Endodermal cell (in vitro differentiated cells): Measurements from ENCODE around the gene EEFSEC. TPM values are rescaled to one million over a fixed set of nuclear protein-coding genes. Genes with fewer than 3 reads are reported as not detected.

Source experiments
- DNase-seq: peaks from one replicate; pipeline ENCODE4 v3.0.0-alpha.2; 2017
- H3K27ac ChIP-seq: 2 replicates; pipeline ENCODE4 v1.5.1; 2013; ENCODE audit warnings: mild to moderate bottlenecking, low read depth, low read length, moderate library complexity
- H3K27me3 ChIP-seq: 2 replicates; pipeline ENCODE4 v1.6.1; 2013; ENCODE audit warnings: mild to moderate bottlenecking, low read length, moderate library complexity; ENCODE audit not compliant: insufficient read depth, control insufficient read depth, poor library complexity, severe bottlenecking
- H3K36me3 ChIP-seq: 2 replicates; pipeline ENCODE4 v1.7.0; 2013; ENCODE audit warnings: mild to moderate bottlenecking, low read length, moderate library complexity; ENCODE audit not compliant: control insufficient read depth, insufficient read depth
- H3K4me1 ChIP-seq: one replicate; pipeline ENCODE4 v1.7.0; 2013; ENCODE audit warnings: low read length; ENCODE audit not compliant: control insufficient read depth, insufficient read depth
- H3K4me3 ChIP-seq: 2 replicates; pipeline ENCODE4 v1.5.1; 2013; ENCODE audit warnings: mild to moderate bottlenecking, low read length, moderate library complexity
- H3K9ac ChIP-seq: 2 replicates; pipeline ENCODE4 v1.6.1; 2013; ENCODE audit warnings: mild to moderate bottlenecking, low read length, moderate library complexity; ENCODE audit not compliant: poor library complexity, severe bottlenecking; ENCODE audit errors: extremely low read depth
- H3K9me3 ChIP-seq: 2 replicates; pipeline ENCODE4 v1.6.1; 2013; ENCODE audit warnings: mild to moderate bottlenecking, low read length, moderate library complexity; ENCODE audit not compliant: control insufficient read depth
- H3K27ac Mint-ChIP-seq: 2 replicates; pipeline ENCODE4 v1.8.0; 2020; ENCODE audit warnings: mixed read lengths
- H3K27me3 Mint-ChIP-seq: 2 replicates; pipeline ENCODE4 v1.8.0; 2021; ENCODE audit warnings: mild to moderate bottlenecking, mixed read lengths; ENCODE audit not compliant: insufficient read depth
- H3K36me3 Mint-ChIP-seq: 2 replicates; pipeline ENCODE4 v1.8.0; 2020; ENCODE audit warnings: low read depth, mixed read lengths
- H3K4me1 Mint-ChIP-seq: 2 replicates; pipeline ENCODE4 v1.8.0; 2020; ENCODE audit warnings: mixed read lengths
- H3K4me3 Mint-ChIP-seq: 2 replicates; pipeline ENCODE4 v1.8.0; 2020; ENCODE audit warnings: mild to moderate bottlenecking, moderate library complexity, mixed read lengths
- H3K9me3 Mint-ChIP-seq: 2 replicates; pipeline ENCODE4 v1.8.0; 2020; ENCODE audit warnings: mild to moderate bottlenecking, mixed read lengths
- CTCF ChIP-seq: fragments of 200-600 bp; sonication (generic); conservative IDR thresholded peaks from 2 replicates; pipeline ENCODE4 v1.5.0; 2021; ENCODE audit warnings: antibody characterized with exemption, mild to moderate bottlenecking
- WGBS, 2 experiments: methylation state at CpG; one replicate each; pipeline versions ENCODE4 v1.1.5 to v1.1.7; 2013; ENCODE audit warnings: missing lambda C conversion rate in 2 of 2, mixed read lengths in 1 of 2; ENCODE audit not compliant: insufficient coverage in 1 of 2, insufficient read length in 1 of 2; 5-methylcytosine and 5-hydroxymethylcytosine counted together
- total RNA-seq, 2 donors: library from RNA; stranded (reverse); fragmentation: NEBNext Ultra II Directional in 1 of 2; extraction: Animal tissue kit (Norgen Biotek cat#: 25700) in 1 of 2; gene quantifications; 2 replicates in 1 of 2; 3 replicates in 1 of 2; pipeline ENCODE4 v1.2.1, GENCODE V29; 2021

The EEFSEC gene
- total RNA-seq, 2 donors from 2014 or later = 11.9 to 15.8 TPM

GRCh38 chr3:128237348-128238183 lies 84.3 kb downstream of the EEFSEC start:
- Histone ChIP-seq H3K27ac (no peak overlapping the region), H3K4me1 (peaks cover 6% of the 10 kb centered on the region), H3K27me3 (no peaks in the 10 kb centered on the region), H3K9me3 (no peaks in the 10 kb centered on the region), H3K36me3 (no peaks in the 10 kb centered on the region), H3K4me3 (no peak overlapping the region), H3K9ac (no peak overlapping the region)
- Mint-ChIP-seq H3K9me3 (no peaks in the 10 kb centered on the region), H3K4me1 (peaks cover 12% of the 10 kb centered on the region), H3K4me3 (no peak overlapping the region), H3K36me3 (no peaks in the 10 kb centered on the region), H3K27me3 (no peaks in the 10 kb centered on the region), H3K27ac (no peak overlapping the region)
- no peak for TF ChIP-seq CTCF
- DNase-seq = no peak
- 86 to 93% methylated on average over 3 of the region's 3 CpGs for WGBS, 2 experiments

GRCh38 chr3:128238184-128238489 lies 84.9 kb downstream of the EEFSEC start:
- Mint-ChIP-seq H3K27me3 (no peaks in the 10 kb centered on the region), H3K36me3 (no peaks in the 10 kb centered on the region), H3K9me3 (no peaks in the 10 kb centered on the region), H3K27ac (no peak overlapping the region), H3K4me3 (no peak overlapping the region), H3K4me1 (peaks cover 12% of the 10 kb centered on the region)
- Histone ChIP-seq H3K36me3 (no peaks in the 10 kb centered on the region), H3K27me3 (no peaks in the 10 kb centered on the region), H3K4me3 (no peak overlapping the region), H3K27ac (no peak overlapping the region), H3K4me1 (peaks cover 6% of the 10 kb centered on the region), H3K9ac (no peak overlapping the region), H3K9me3 (no peaks in the 10 kb centered on the region)
- no peak for TF ChIP-seq CTCF
- DNase-seq = no peak

GRCh38 chr3:128239304-128239703 lies 86.0 kb downstream of the EEFSEC start:
- H3K27ac Mint-ChIP-seq = no peak overlapping the region
- H3K9me3 ChIP-seq = no peaks in the 10 kb centered on the region

More at GRCh38 chr3:128239304-128239703, 86.0 kb downstream of the EEFSEC start:
- no peak for TF ChIP-seq CTCF
- Histone ChIP-seq H3K36me3 (no peaks in the 10 kb centered on the region), H3K9ac (no peak overlapping the region), H3K27me3 (no peaks in the 10 kb centered on the region), H3K27ac (no peak overlapping the region), H3K4me1 (peaks cover 6% of the 10 kb centered on the region), H3K4me3 (no peak overlapping the region)
- WGBS, 2 experiments = 96 to 100% methylated on average over 2 to 3 of the region's 3 CpGs
- peaks cover 17% of the 10 kb centered on the region for H3K4me1 Mint-ChIP-seq
- no peak overlapping the region for H3K4me3 Mint-ChIP-seq
- no peak for DNase-seq
- no peaks in the 10 kb centered on the region for H3K27me3 Mint-ChIP-seq
- H3K36me3 Mint-ChIP-seq = no peaks in the 10 kb centered on the region
- no peaks in the 10 kb centered on the region for H3K9me3 Mint-ChIP-seq
